H1 (cell line): ENCODE data around the gene RBM42. TPM values are rescaled to one million over a fixed set of nuclear protein-coding genes. Genes with fewer than 3 reads are reported as not detected.

ENCODE experiments used
- GTF2F1 ChIP-seq: IDR thresholded peaks from 2 replicates; pipeline ENCODE4 v1.6.1; 2012; ENCODE audit warnings: low read depth, low read length, improper control_type of control experiment, borderline replicate concordance
- JUN ChIP-seq: IDR thresholded peaks from 2 replicates; pipeline ENCODE4 v1.6.1; 2011; ENCODE audit warnings: low read depth, mild to moderate bottlenecking, improper control_type of control experiment, low read length
- KDM5A ChIP-seq: fragments of 200-600 bp; IDR thresholded peaks from 2 replicates; pipeline ENCODE4 v1.7.1; 2012; ENCODE audit warnings: mild to moderate bottlenecking, low read length, inconsistent platforms, mixed read lengths
- PHF8 ChIP-seq: fragments of 200-600 bp; sonication (generic); conservative IDR thresholded peaks from 2 replicates; pipeline ENCODE4 v1.7.1; 2012; ENCODE audit warnings: low read depth, mild to moderate bottlenecking, inconsistent platforms, low read length, moderate library complexity
- POLR2A ChIP-seq, 2 experiments: IDR thresholded peaks; 1 replicate in 1 of 2; 2 replicates in 1 of 2; pipeline ENCODE4 v1.6.1; 2011; ENCODE audit warnings: low read depth in 2 of 2, low read length in 2 of 2, mild to moderate bottlenecking in 2 of 2; ENCODE audit errors: control extremely low read depth in 1 of 2
- SAP30 ChIP-seq: fragments of 300-600 bp; sonication (generic); IDR thresholded peaks from 2 replicates; pipeline ENCODE4 v1.7.1; 2012; ENCODE audit warnings: low read length, moderate library complexity, mild to moderate bottlenecking, inconsistent platforms; ENCODE audit not compliant: insufficient read depth, insufficient replicate concordance
- SP1 ChIP-seq: IDR thresholded peaks from 2 replicates; pipeline ENCODE4 v1.6.1; 2011; ENCODE audit warnings: low read depth, low read length
- YY1 ChIP-seq: IDR thresholded peaks from 2 replicates; pipeline ENCODE4 v1.6.1; 2011; ENCODE audit warnings: low read depth, mild to moderate bottlenecking, low read length
- polyA plus RNA-seq, 7 experiments: library from polyadenylated mRNA; depleted of rRNA in 3 of 7; stranded (reverse) in 5 of 7; unstranded in 2 of 7; fragments of >200 nt in 5 of 7; fragments of 200-250 nt in 2 of 7; gene quantifications; 1 replicate in 5 of 7; 2 replicates in 1 of 7; 4 replicates in 1 of 7; pipeline versions ENCODE4 v1.2.1 to v1.2.3, GENCODE V29; 2011 to 2013; ENCODE audit warnings: missing spikeins in 2 of 7, mixed read lengths in 2 of 7
- total RNA-seq: library from RNA; stranded (reverse); fragmentation: NEBNext Ultra II Directional; extraction: Animal tissue kit (Norgen Biotek cat#: 25700); gene quantifications from 2 replicates; pipeline ENCODE4 v1.2.1, GENCODE V29; 2021

The RBM42 gene
- total and polyA plus RNA-seq, 2 of the 8 experiments (the other 6 are each of a cell fraction or from before 2014, with no cell fraction given): 59.8 to 80.8 TPM

- TF ChIP-seq PHF8: no peak
- TF ChIP-seq YY1: no peak
- no peak for TF ChIP-seq SP1
- no peak for TF ChIP-seq JUN
- TF ChIP-seq GTF2F1: no peak
- TF ChIP-seq KDM5A: no peak
- no peak for TF ChIP-seq POLR2A (IDR thresholded peaks at IDR 0.05; ENCODE audit: control extremely low read depth in 1 of 2, low read depth in 2 of 2, low read length in 2 of 2)
- no peak for TF ChIP-seq SAP30
- TF ChIP-seq, all 59 proteins: peak for 0
These were observed 8.8 kb upstream of the RBM42 start (continued) for GRCh38 chr19:35620001-35620400.
